ENCODE data around the gene GDF9. TPM values are rescaled to one million over a fixed set of nuclear protein-coding genes. Genes with fewer than 3 reads are reported as not detected.

Gene GDF9
- total RNA-seq, 4 donors from 2014 or later = 0.26 to 0.40 TPM; not detected in 2

DNA sequence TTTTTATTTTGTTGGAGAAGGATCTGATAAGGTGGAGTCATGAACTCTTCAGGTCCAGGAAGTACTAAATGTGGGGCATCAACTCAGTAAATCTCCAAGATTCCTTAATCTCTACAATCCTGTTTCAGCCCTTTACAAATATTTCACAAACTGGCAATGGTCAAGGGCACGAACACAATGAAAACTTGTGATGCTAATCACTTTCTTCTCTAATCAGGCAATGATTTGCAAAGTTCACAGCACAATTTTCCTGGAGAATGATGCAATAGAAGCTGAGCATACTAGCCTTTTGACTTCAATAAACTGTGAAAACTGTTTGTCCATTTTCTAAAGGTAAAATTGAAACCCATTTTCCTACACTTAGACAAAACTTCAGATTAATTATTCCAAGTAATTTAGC is 16.9 kb downstream of the GDF9 start:
- Histone ChIP-seq H3K27ac (no peak overlapping the region), H3K9me3 (no peaks in the 10 kb centered on the region), H3K4me1 (no peaks in the 10 kb centered on the region), H3K36me3 (no peaks in the 10 kb centered on the region), H3K4me3 (no peak overlapping the region), H3K27me3 (no peaks in the 10 kb centered on the region)
- intact Hi-C loops (cut with DNase I) = no loop called here
- TF ChIP-seq, protein P1, sequence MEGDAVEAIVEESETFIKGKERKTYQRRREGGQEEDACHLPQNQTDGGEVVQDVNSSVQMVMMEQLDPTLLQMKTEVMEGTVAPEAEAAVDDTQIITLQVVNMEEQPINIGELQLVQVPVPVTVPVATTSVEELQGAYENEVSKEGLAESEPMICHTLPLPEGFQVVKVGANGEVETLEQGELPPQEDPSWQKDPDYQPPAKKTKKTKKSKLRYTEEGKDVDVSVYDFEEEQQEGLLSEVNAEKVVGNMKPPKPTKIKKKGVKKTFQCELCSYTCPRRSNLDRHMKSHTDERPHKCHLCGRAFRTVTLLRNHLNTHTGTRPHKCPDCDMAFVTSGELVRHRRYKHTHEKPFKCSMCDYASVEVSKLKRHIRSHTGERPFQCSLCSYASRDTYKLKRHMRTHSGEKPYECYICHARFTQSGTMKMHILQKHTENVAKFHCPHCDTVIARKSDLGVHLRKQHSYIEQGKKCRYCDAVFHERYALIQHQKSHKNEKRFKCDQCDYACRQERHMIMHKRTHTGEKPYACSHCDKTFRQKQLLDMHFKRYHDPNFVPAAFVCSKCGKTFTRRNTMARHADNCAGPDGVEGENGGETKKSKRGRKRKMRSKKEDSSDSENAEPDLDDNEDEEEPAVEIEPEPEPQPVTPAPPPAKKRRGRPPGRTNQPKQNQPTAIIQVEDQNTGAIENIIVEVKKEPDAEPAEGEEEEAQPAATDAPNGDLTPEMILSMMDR (IDR thresholded peaks at IDR 0.05) = no peak
- no peak for TF ChIP-seq POLR2A (IDR thresholded peaks at IDR 0.05)
- no peak for DNase-seq
- 43 to 59% methylated on average over 1 of the region's 1 CpG for whole genome bisulfite sequencing, 2 donors

DNA sequence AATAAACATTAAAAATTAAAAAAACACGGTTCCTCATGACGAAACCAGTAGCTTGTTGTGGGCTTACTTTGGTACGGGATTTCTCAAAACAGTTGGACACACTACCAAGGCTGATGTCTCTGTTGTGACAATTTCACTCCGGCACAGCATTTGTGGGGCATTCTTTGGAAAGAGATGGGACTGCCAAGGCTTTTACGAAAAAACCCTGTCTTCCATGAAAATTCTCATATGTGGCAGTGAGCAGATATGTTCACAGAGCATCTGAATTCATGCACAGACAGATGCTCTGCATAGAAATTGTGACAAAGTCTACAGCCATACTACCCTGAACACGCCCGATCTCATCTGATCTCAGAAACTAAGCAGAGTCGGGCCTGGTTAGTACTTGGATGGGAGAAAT is 18.0 kb downstream of the GDF9 start:
- H3K27ac ChIP-seq = no peak overlapping the region
- H3K4me1 ChIP-seq = no peaks in the 10 kb centered on the region
- no peaks in the 10 kb centered on the region for H3K36me3 ChIP-seq
- no peak overlapping the region for H3K4me3 ChIP-seq
- no peaks in the 10 kb centered on the region for H3K27me3 ChIP-seq
- DNase-seq = no peak
- H3K9me3 ChIP-seq = no peaks in the 10 kb centered on the region
- no peak for TF ChIP-seq POLR2A (IDR thresholded peaks at IDR 0.05)
- TF ChIP-seq, protein P1 (IDR thresholded peaks at IDR 0.05) = no peak
- WGBS, 2 donors = 91 to 92% methylated on average over 8 of the region's 8 CpGs
- intact Hi-C loops (cut with DNase I) = no loop called here

DNA sequence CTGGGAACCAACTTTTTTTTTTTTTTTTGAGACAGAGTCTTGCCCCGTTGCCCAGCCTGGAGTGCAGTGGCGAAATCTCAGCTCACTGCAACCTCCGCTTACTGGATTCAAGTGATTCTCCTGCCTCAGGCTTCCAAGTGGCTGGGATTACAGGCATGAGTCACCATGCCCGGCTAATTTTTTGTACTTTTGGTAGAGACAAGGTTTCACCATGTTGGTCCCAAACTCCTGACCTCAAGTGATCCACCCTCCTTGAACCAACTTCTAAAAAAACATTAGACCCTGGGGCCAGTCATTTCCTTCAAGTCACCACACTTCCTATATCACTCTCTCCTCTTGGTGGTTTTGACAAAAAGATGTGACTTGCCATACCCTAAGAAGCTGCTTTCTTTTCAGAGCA is 25.0 kb downstream of the GDF9 start:
- Histone ChIP-seq H3K36me3 (no peaks in the 10 kb centered on the region), H3K4me1 (peaks cover 16 to 32% (median 22%) of the 10 kb centered on the region in 3 donors), H3K27ac (peak overlapping the region in 3 of 4 donors; percentile 79 to 87 (median 80)), H3K27me3 (no peaks in the 10 kb centered on the region), H3K4me3 (no peak overlapping the region), H3K9me3 (no peaks in the 10 kb centered on the region)
- no peak for TF ChIP-seq POLR2A (IDR thresholded peaks at IDR 0.05)
- TF ChIP-seq, protein P1 (IDR thresholded peaks at IDR 0.05) = no peak
- intact Hi-C loops (cut with DNase I) = no loop called here
- WGBS, 2 donors = 31 to 37% methylated on average over 4 of the region's 4 CpGs
- DNase-seq = no peak

DNA sequence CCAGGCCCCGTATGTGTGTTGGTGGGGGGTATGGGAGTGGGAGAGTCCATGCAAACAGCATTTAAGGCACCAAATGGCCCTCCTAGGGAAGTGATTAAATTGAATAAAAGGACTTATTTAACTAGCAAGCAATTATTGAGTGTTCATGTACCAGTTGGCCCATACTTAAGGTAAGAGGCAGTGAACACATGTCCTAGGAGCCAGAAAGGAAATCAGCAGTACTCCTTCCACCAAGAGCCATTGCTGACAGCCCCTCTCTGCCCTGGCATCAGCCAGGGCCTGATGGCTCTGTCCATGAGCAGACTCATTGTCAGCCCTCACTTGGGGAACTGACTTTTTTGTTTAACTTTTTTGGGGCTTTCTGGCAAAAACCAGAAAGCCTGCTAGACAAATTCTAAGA is 25.4 kb downstream of the GDF9 start:
- intact Hi-C loops (cut with DNase I) = no loop called here
- TF ChIP-seq, protein P1 (IDR thresholded peaks at IDR 0.05) = no peak
- TF ChIP-seq POLR2A (IDR thresholded peaks at IDR 0.05) = no peak
- WGBS, 2 donors = 64 to 80% methylated on average over 1 of the region's 1 CpG

DNA sequence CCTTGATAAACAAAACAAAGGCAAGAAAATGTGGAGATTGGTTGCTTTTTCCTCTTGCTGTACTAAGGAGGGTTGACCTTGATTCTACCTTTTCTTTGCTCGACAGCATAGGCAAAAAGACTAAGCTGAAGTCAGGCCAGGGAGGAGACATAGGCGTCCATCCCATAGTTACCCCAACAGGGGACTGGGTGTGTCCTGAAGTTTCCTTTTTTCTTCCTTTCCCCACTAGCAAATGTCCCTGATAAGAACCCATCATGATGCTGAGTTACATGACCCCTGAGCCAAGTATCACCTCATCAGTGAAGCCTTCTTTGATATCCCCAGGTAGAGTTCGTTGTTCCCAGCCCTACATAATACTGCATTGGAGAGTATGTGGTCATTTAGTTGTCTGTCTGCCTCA is 26.0 kb downstream of the GDF9 start:
- Histone ChIP-seq H3K36me3 (no peaks in the 10 kb centered on the region), H3K27me3 (no peaks in the 10 kb centered on the region), H3K27ac (peak overlapping the region; percentile 79 to 87 (median 80)), H3K4me1 (peaks cover 16 to 32% (median 22%) of the 10 kb centered on the region in 3 donors), H3K9me3 (no peaks in the 10 kb centered on the region), H3K4me3 (no peak overlapping the region)
- TF ChIP-seq POLR2A (IDR thresholded peaks at IDR 0.05) = no peak
- TF ChIP-seq, protein P1 (IDR thresholded peaks at IDR 0.05) = no peak
- DNase-seq = no peak
- intact Hi-C loops (cut with DNase I) = no loop called here
- WGBS, 2 donors = 54 to 56% methylated on average over 3 of the region's 3 CpGs

More for the DNA sequence above, 25.4 kb downstream of the GDF9 start:
- Histone ChIP-seq H3K4me3 (no peak overlapping the region), H3K9me3 (no peaks in the 10 kb centered on the region), H3K27me3 (no peaks in the 10 kb centered on the region), H3K4me1 (peaks cover 16 to 32% (median 22%) of the 10 kb centered on the region in 3 donors), H3K27ac (peak overlapping the region; percentile 79 to 87 (median 80)), H3K36me3 (no peaks in the 10 kb centered on the region)
- no peak for DNase-seq
